Mesenchymal stem cell (in vitro differentiated cells and primary cell): ENCODE results near the gene CCSER1.
"Not testable (repeated sequence)": the region's sequence is repeated elsewhere in the genome, so short reads cannot be mapped to it uniquely, and the experiment has no call there.

Experiments used
- DNase-seq: peaks from one replicate; pipeline ENCODE4 v3.0.0-alpha.2; 2013
- H2AFZ ChIP-seq: one replicate; pipeline ENCODE4 v1.6.1; 2013; ENCODE audit warnings: low read depth, mild to moderate bottlenecking, control low read depth, inconsistent platforms, low read length, moderate library complexity
- H2AK5ac ChIP-seq: 2 replicates; pipeline ENCODE4 v1.6.1; 2013; ENCODE audit warnings: low read length, moderate library complexity, mild to moderate bottlenecking, inconsistent platforms; ENCODE audit not compliant: severe bottlenecking
- H2BK120ac ChIP-seq: one replicate; pipeline ENCODE4 v1.6.1; 2013; ENCODE audit warnings: low read depth, mild to moderate bottlenecking, inconsistent platforms, low read length, moderate library complexity
- H2BK12ac ChIP-seq, 2 experiments: one replicate each; pipeline ENCODE4 v1.6.1; 2013; ENCODE audit warnings: inconsistent platforms in 2 of 2, low read length in 2 of 2, mild to moderate bottlenecking in 2 of 2, moderate library complexity in 2 of 2, control low read depth in 1 of 2
- H2BK15ac ChIP-seq: one replicate; pipeline ENCODE4 v1.6.1; 2013; ENCODE audit warnings: mild to moderate bottlenecking, low read depth, inconsistent platforms; ENCODE audit not compliant: poor library complexity, severe bottlenecking
- H2BK5ac ChIP-seq: 2 replicates; pipeline ENCODE4 v1.6.1; 2013; ENCODE audit warnings: low read depth, mild to moderate bottlenecking, low read length, control low read depth, inconsistent platforms; ENCODE audit not compliant: poor library complexity, severe bottlenecking
- H3K14ac ChIP-seq, 2 experiments: one replicate each; pipeline ENCODE4 v1.6.1; 2013; ENCODE audit warnings: inconsistent platforms in 2 of 2, low read length in 2 of 2, control low read depth in 1 of 2, mild to moderate bottlenecking in 1 of 2, moderate library complexity in 1 of 2
- H3K18ac ChIP-seq, 2 experiments: one replicate each; pipeline ENCODE4 v1.6.1; 2013; ENCODE audit warnings: inconsistent platforms in 2 of 2, low read length in 2 of 2, control low read depth in 1 of 2, low read depth in 1 of 2, mild to moderate bottlenecking in 1 of 2
- H3K23ac ChIP-seq, 2 experiments: one replicate each; pipeline ENCODE4 v1.6.1; 2013; ENCODE audit warnings: inconsistent platforms in 2 of 2, low read length in 2 of 2, mild to moderate bottlenecking in 2 of 2, moderate library complexity in 2 of 2, control low read depth in 1 of 2
- H3K27ac ChIP-seq: 2 replicates; pipeline ENCODE4 v1.5.1; 2013; ENCODE audit warnings: mild to moderate bottlenecking, moderate library complexity, low read length, control low read depth, inconsistent platforms; ENCODE audit not compliant: poor library complexity, severe bottlenecking
- H3K27me3 ChIP-seq, 2 experiments: 2 replicates each; pipeline versions ENCODE4 v1.6.1 to v1.7.0; 2013; ENCODE audit warnings: low read length in 2 of 2, mild to moderate bottlenecking in 2 of 2, moderate library complexity in 2 of 2, control low read depth in 1 of 2, inconsistent platforms in 1 of 2; ENCODE audit not compliant: control insufficient read depth in 1 of 2, insufficient read depth in 1 of 2
- H3K36me3 ChIP-seq, 2 experiments: 2 replicates each; pipeline versions ENCODE4 v1.6.1 to v1.7.0; 2013; ENCODE audit warnings: low read length in 2 of 2, control low read depth in 1 of 2, inconsistent platforms in 1 of 2, low read depth in 1 of 2, mild to moderate bottlenecking in 1 of 2; ENCODE audit not compliant: insufficient read depth in 2 of 2, control insufficient read depth in 1 of 2
- H3K4ac ChIP-seq, 2 experiments: one replicate each; pipeline ENCODE4 v1.6.1; 2013; ENCODE audit warnings: inconsistent platforms in 2 of 2, low read length in 2 of 2, mild to moderate bottlenecking in 2 of 2, moderate library complexity in 2 of 2, control low read depth in 1 of 2, low read depth in 1 of 2
- H3K4me1 ChIP-seq: 2 replicates; pipeline ENCODE4 v1.6.1; 2013; ENCODE audit warnings: low read depth, low read length, control low read depth; ENCODE audit not compliant: control insufficient read depth, insufficient read depth
- H3K4me2 ChIP-seq: 2 replicates; pipeline ENCODE4 v1.6.1; 2013; ENCODE audit warnings: low read length, mild to moderate bottlenecking, inconsistent platforms; ENCODE audit not compliant: poor library complexity, severe bottlenecking
- H3K4me3 ChIP-seq, 2 experiments: 2 replicates each; pipeline versions ENCODE4 v1.5.1 to v1.7.0; 2013; ENCODE audit warnings: low read length in 2 of 2, mild to moderate bottlenecking in 2 of 2, control low read depth in 1 of 2, low read depth in 1 of 2; ENCODE audit not compliant: insufficient read depth in 1 of 2
- H3K79me1 ChIP-seq: replicated peaks from 2 replicates; pipeline ENCODE4 v1.6.1; 2013; ENCODE audit warnings: mild to moderate bottlenecking, control low read depth, low read length, inconsistent platforms; ENCODE audit not compliant: poor library complexity, severe bottlenecking
- H3K9ac ChIP-seq: 2 replicates; pipeline ENCODE4 v1.7.0; 2013; ENCODE audit warnings: mild to moderate bottlenecking, low read length, moderate library complexity
- H3K9me3 ChIP-seq: 2 replicates; pipeline ENCODE4 v1.7.0; 2013; ENCODE audit warnings: mild to moderate bottlenecking, low read length; ENCODE audit not compliant: control insufficient read depth
- H4K8ac ChIP-seq: one replicate; pipeline ENCODE4 v1.6.1; 2013; ENCODE audit warnings: inconsistent platforms, mild to moderate bottlenecking, low read length, moderate library complexity
- H4K91ac ChIP-seq: one replicate; pipeline ENCODE4 v1.6.1; 2013; ENCODE audit warnings: mild to moderate bottlenecking, low read length, inconsistent platforms
- WGBS: methylation state at CpG from one replicate; pipeline ENCODE4 v1.1.7; 2013; ENCODE audit warnings: mixed read lengths; 5-methylcytosine and 5-hydroxymethylcytosine counted together

The CCSER1 gene

GRCh38 chr4:90906239-90906638, 779.0 kb downstream of the CCSER1 start:
- Histone ChIP-seq H3K4me2 (no peak overlapping the region), H4K8ac (no peak overlapping the region), H4K91ac (no peak overlapping the region), H3K79me1 (no peaks in the 10 kb centered on the region), H2AFZ (no peak overlapping the region), H2BK120ac (no peak overlapping the region), H2BK12ac (no peak overlapping the region), H2AK5ac (no peak overlapping the region), H3K27me3 (no peaks in the 10 kb centered on the region), H3K4me1 (no peaks in the 10 kb centered on the region), H3K23ac (no peak overlapping the region), H3K36me3 (no peaks in the 10 kb centered on the region), H3K4ac (no peak overlapping the region), H3K4me3 (no peak overlapping the region), H3K9ac (no peak overlapping the region), H3K14ac (no peak overlapping the region), H2BK5ac (no peak overlapping the region), H3K27ac (no peak overlapping the region), H3K9me3 (peaks cover 13% of the 10 kb centered on the region), H2BK15ac (no peak overlapping the region), H3K18ac (no peak overlapping the region)
- WGBS: 100% methylated on average over 1 of the region's 3 CpGs
- no peak for DNase-seq

- 94% methylated on average over 17 of the region's 17 CpGs for WGBS
- H2AK5ac ChIP-seq, H3K27ac ChIP-seq, H3K9ac ChIP-seq, H3K79me1 ChIP-seq, H3K18ac ChIP-seq, H4K8ac ChIP-seq, H2BK120ac ChIP-seq, H3K4me1 ChIP-seq, H3K9me3 ChIP-seq, H3K27me3 ChIP-seq, H2AFZ ChIP-seq, H2BK15ac ChIP-seq, H3K4me2 ChIP-seq, H3K36me3 ChIP-seq, H3K14ac ChIP-seq, H4K91ac ChIP-seq, H3K4ac ChIP-seq, H3K23ac ChIP-seq, H2BK12ac ChIP-seq, H3K4me3 ChIP-seq, DNase-seq, H2BK5ac ChIP-seq: not testable (repeated sequence)
These were observed 784.7 kb downstream of the CCSER1 start for GRCh38 chr4:90911724-90912434.

GRCh38 chr4:90922174-90922573, 795.0 kb downstream of the CCSER1 start:
- no peak overlapping the region for H3K18ac ChIP-seq
- no peak overlapping the region for H2BK5ac ChIP-seq
- H3K27me3 ChIP-seq: no peaks in the 10 kb centered on the region
- no peaks in the 10 kb centered on the region for H3K9me3 ChIP-seq
- H4K91ac ChIP-seq: no peak overlapping the region
- no peak for DNase-seq
- H3K14ac ChIP-seq: no peak overlapping the region
- no peaks in the 10 kb centered on the region for H3K36me3 ChIP-seq
- no peaks in the 10 kb centered on the region for H3K79me1 ChIP-seq
- no peaks in the 10 kb centered on the region for H3K4me1 ChIP-seq
- H3K9ac ChIP-seq: no peak overlapping the region
- H3K23ac ChIP-seq: no peak overlapping the region
- H2AFZ ChIP-seq: no peak overlapping the region
- no CpG with 5 or more reads among the region's 2 CpGs for WGBS
- no peak overlapping the region for H3K4me2 ChIP-seq
- H2BK120ac ChIP-seq: no peak overlapping the region
- no peak overlapping the region for H3K4me3 ChIP-seq
- no peak overlapping the region for H3K27ac ChIP-seq
- H2BK12ac ChIP-seq: no peak overlapping the region
- H3K4ac ChIP-seq: no peak overlapping the region
- no peak overlapping the region for H2AK5ac ChIP-seq
- H4K8ac ChIP-seq: no peak overlapping the region
- no peak overlapping the region for H2BK15ac ChIP-seq

- H3K18ac ChIP-seq: no peak overlapping the region
- no peak overlapping the region for H2AFZ ChIP-seq
- no peak overlapping the region for H3K4me3 ChIP-seq
- no peaks in the 10 kb centered on the region for H3K79me1 ChIP-seq
- no peak overlapping the region for H4K8ac ChIP-seq
- no peak overlapping the region for H3K4ac ChIP-seq
- no peak overlapping the region for H3K27ac ChIP-seq
- H2AK5ac ChIP-seq: no peak overlapping the region
- no peaks in the 10 kb centered on the region for H3K27me3 ChIP-seq
- no peak overlapping the region for H2BK15ac ChIP-seq
- H3K9ac ChIP-seq: no peak overlapping the region
- no peak overlapping the region for H2BK120ac ChIP-seq
- no peak for DNase-seq
- H3K4me1 ChIP-seq: no peaks in the 10 kb centered on the region
- H3K14ac ChIP-seq: no peak overlapping the region
- no peak overlapping the region for H2BK5ac ChIP-seq
- H3K9me3 ChIP-seq: no peaks in the 10 kb centered on the region
- no peak overlapping the region for H4K91ac ChIP-seq
- H3K23ac ChIP-seq: no peak overlapping the region
- no peak overlapping the region for H2BK12ac ChIP-seq
- H3K36me3 ChIP-seq: no peaks in the 10 kb centered on the region
- no peak overlapping the region for H3K4me2 ChIP-seq
These were observed 799.8 kb downstream of the CCSER1 start for GRCh38 chr4:90926957-90927356.
